Measurements from ENCODE around the gene ADI1.

DNA sequence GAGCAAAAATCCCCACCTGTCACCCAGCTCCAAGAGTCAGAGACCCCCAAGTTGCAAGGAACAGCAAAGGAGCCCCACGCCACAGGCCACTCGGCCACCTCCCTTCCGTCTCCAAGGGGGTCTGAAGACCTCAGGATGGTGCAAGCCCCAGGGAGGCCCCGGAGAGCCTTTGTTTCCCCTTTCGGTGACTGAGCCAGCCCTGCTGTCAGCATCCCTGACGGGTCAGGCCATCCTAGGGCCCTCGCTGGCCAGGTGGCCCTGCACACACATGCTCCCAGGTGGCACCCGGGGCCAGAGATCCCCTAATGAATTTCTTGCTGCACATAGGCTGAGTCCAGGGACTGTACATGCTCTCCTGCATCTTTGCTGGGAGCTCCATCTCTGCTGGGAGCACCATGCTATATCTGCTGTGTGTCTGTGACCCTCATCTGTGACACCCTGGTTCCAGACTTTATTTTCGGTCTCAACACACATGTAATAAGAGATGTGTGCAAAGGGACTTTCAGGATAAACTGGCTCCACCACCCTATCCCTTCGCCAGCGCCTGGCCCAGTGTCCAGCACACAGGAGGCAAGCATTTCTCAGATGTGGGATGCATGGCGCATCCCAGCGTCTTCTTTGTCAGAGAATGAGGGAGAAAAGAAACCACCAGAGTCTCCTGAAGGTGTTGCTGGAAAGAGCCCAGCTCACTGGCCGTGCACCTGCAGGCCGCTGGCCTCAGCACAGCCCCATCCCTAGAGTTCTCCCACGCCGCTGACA, 27.4 kb downstream of the ADI1 start:
- TF ChIP-seq POLR2A (IDR thresholded peaks at IDR 0.05): no peak
- TF ChIP-seq, protein P1, sequence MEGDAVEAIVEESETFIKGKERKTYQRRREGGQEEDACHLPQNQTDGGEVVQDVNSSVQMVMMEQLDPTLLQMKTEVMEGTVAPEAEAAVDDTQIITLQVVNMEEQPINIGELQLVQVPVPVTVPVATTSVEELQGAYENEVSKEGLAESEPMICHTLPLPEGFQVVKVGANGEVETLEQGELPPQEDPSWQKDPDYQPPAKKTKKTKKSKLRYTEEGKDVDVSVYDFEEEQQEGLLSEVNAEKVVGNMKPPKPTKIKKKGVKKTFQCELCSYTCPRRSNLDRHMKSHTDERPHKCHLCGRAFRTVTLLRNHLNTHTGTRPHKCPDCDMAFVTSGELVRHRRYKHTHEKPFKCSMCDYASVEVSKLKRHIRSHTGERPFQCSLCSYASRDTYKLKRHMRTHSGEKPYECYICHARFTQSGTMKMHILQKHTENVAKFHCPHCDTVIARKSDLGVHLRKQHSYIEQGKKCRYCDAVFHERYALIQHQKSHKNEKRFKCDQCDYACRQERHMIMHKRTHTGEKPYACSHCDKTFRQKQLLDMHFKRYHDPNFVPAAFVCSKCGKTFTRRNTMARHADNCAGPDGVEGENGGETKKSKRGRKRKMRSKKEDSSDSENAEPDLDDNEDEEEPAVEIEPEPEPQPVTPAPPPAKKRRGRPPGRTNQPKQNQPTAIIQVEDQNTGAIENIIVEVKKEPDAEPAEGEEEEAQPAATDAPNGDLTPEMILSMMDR (IDR thresholded peaks at IDR 0.05): no peak

Data from body of pancreas (tissue), 4 donors.